ENCODE results near the gene CHST11.

GRCh38 chr12:104602406-104602805 lies 145.7 kb downstream of the CHST11 start:
- no peak for TF ChIP-seq CTCF (IDR thresholded peaks at IDR 0.05)
- TF ChIP-seq POLR2A (IDR thresholded peaks at IDR 0.05): no peak
